Epithelial cell of proximal tubule (primary cell): ENCODE data around the gene RABGAP1L. TPM values are rescaled to one million over a fixed set of nuclear protein-coding genes. Genes with fewer than 3 reads are reported as not detected.
A peak's percentile ranks its signal among the peaks of the same experiment; 100 is the strongest.

Source experiments
- DNase-seq: peaks from one replicate; pipeline ENCODE4 v3.0.0-alpha.2; 2011; ENCODE audit warnings: low read depth
- H3K4me3 ChIP-seq: 2 replicates; pipeline ENCODE4 v1.5.1; 2011; ENCODE audit warnings: low read depth, mild to moderate bottlenecking, low read length
- total RNA-seq: library from RNA; depleted of rRNA; stranded (reverse); fragments of >200 nt; gene quantifications from 2 replicates; pipeline ENCODE4 v1.2.3, GENCODE V29; 2015
- TF ChIP-seq, protein P1 (sequence below): conservative IDR thresholded peaks from 2 replicates; pipeline ENCODE4 v1.5.1; 2012; ENCODE audit warnings: low read depth, mild to moderate bottlenecking, low read length

RABGAP1L gene
- total RNA-seq, 1 donor from 2014 or later, result 16.3 TPM

DNA sequence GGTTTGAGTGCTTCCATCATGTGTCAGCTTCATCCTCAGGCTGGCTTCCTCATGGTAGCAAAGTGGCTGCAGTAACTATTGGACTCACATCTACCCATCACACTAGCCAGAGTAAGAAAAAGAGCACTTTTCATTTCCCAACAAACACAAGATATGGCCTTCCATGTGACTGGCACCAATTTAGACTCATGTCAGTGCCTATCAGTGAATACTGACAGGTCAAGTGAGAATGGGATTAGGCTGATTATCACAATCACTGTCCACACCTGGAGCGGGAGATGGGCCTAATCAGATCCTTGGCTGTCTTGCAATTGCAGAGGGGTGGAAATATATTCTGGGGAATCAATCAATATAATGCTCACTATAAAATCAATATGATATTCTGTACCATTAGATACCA, 2.9 kb upstream of the RABGAP1L start:
- TF ChIP-seq, protein P1, sequence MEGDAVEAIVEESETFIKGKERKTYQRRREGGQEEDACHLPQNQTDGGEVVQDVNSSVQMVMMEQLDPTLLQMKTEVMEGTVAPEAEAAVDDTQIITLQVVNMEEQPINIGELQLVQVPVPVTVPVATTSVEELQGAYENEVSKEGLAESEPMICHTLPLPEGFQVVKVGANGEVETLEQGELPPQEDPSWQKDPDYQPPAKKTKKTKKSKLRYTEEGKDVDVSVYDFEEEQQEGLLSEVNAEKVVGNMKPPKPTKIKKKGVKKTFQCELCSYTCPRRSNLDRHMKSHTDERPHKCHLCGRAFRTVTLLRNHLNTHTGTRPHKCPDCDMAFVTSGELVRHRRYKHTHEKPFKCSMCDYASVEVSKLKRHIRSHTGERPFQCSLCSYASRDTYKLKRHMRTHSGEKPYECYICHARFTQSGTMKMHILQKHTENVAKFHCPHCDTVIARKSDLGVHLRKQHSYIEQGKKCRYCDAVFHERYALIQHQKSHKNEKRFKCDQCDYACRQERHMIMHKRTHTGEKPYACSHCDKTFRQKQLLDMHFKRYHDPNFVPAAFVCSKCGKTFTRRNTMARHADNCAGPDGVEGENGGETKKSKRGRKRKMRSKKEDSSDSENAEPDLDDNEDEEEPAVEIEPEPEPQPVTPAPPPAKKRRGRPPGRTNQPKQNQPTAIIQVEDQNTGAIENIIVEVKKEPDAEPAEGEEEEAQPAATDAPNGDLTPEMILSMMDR, result no peak
- no peak overlapping the region for H3K4me3 ChIP-seq
- DNase-seq, result no peak

DNA sequence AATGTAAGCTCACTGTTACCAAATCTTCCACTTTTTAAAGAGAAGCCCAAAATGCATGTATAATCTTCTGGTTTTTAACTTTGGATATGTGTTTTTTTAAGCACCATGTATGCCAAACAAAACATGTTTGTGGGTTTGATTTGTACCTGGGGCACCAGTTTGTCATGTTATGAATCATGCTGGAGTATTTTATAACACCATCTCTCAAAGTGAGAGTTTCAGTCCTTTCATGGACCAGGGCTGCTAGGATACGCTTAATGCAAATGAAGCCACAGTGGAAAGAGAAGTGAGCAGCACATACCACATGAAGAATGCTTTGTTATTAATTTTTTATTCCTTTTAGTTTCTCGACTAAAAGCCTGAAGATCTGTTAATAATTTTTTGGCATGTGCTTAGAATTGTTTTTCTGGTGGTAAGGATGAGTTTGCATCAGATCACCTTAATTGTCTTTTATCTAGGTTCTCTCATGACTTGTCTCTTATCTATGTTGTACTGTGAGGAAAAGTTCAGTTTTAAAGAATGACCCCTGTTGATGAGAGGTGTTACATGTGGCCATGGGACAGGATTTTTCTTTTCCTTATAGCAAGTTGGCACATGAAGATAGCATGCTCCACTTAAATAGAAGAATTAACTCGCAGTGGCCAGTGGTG, 2.0 kb upstream of the RABGAP1L start:
- no peak overlapping the region for H3K4me3 ChIP-seq
- no peak for DNase-seq
- TF ChIP-seq, protein P1, result no peak

DNA sequence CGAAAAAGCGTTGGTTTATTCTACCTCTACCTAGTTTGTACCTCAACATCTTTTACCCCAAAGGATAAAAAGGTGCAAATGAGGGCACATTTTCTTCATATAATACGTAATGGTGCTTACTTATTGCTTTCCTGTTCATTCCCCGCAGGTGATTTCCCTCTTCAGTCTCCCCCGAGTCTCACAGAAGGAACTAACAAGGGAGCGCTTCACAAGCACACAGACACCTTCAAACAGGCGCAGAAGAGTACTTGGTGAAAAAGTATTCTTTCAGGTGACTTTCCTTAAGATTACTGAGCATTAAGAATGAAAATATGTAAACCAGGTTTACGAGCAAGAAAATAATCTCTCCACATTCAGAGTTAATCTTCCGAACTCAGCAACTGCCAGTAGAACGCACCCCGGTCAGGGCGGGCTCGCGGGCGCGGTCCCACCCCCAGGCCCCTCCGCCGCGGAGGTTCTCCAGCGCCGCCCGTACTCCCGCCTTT, 511 bp upstream of the RABGAP1L start:
- no peak for DNase-seq
- TF ChIP-seq, protein P1, result no peak
- peak overlapping the region; percentile 90 for H3K4me3 ChIP-seq

DNA sequence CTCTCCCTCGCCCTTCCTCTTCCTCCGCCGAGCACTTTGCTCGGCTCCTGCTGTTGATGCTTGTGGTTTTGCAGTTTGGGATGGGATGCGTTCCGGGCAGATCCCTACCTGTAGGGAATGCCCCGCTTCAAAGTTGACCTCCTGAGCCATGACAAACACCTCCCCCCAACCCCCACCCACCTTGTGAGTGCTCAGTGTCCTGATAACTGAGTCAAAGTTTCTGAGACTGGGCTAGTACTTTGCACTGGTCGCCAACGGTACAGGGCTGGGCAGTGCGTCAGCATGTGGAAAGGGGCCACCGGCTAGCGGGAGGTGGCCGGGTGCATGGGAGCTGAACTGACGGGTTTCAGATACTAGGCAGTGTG, 771 bp downstream of the RABGAP1L start:
- DNase-seq, result no peak
- peak overlapping the region; percentile 90 for H3K4me3 ChIP-seq
- TF ChIP-seq, protein P1, result no peak

DNA sequence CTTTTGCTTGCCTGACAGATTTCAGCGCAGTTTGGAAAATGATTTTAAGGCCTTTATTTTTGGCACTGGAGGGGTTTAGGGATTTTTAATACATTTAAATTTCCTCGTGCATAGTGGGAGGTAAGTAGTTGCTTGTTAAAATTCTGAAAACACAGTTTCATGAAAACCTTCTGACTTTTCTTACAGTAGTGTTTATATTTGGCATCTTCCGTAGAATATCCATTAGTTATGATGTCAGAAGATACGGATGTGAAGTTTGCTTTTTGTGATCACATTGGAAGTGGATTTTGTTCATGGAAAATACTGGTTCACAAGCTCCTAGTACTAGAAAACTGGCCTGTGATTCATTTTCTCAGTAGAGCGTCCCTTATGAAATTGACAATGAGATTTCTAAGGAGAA, 1.3 kb downstream of the RABGAP1L start:
- TF ChIP-seq, protein P1, result no peak
- DNase-seq, result no peak
- peak overlapping the region; percentile 90 for H3K4me3 ChIP-seq

DNA sequence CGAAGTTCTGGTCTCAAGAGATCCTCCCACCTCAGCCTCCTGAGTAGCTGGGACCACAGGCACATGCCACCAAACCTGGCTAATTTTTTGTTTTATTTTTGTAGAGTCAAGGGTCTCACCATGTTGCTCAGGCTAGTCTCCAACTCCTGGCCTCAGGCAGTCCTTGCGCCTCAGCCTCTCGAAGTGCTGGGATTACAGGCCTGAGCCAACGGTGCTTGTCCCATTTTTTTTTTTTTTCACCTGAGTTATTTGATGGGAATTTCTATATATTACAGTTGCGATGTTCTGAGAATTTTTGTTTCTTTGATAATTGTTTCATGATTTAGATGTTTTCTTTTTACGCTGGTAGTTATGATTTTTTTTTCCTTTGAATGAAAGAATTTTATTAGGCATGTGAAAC, 2.5 kb downstream of the RABGAP1L start:
- no peak for DNase-seq
- H3K4me3 ChIP-seq, result no peak overlapping the region
- TF ChIP-seq, protein P1, result no peak

DNA sequence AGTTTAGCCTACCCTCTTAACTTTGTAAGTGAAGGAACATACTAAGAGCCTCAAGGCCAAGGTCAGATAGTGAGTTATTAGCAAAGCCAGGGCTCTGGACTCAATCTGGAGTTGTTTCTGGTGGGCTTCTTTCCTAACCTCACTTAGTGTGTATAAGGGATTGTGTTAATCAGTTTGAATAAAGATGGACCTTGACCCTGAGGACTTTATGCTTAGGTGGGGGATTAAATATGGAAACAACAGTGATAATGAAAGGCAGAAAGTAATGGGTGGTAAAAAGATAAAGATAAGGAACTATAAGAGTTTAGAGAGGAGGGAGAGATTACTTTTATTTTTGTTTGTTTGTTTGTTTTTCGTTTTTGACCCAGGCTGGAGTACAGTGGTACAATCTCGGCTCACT, 5.5 kb downstream of the RABGAP1L start:
- TF ChIP-seq, protein P1, result no peak

More for the DNA sequence above, 5.5 kb downstream of the RABGAP1L start:
- DNase-seq, result no peak
- H3K4me3 ChIP-seq, result no peak overlapping the region
